A673 (cell line): ENCODE results near the gene UBAP2L. TPM values are rescaled to one million over a fixed set of nuclear protein-coding genes. Genes with fewer than 3 reads are reported as not detected.

ENCODE experiments used
- BruUV-seq: library from RNA; stranded (reverse); fragments of 400-500 nt; replicated peaks from 2 replicates; lab custom pipeline; 2021; lab: Mats Ljungman, UMichigan
- CTCF ChIA-PET: fragments of 300-600 bp; sonication (Branson Sonifier 250); formaldehyde crosslinking; loops from one replicate; lab custom pipeline; 2022; ENCODE audit warnings: antibody characterized with exemption; lab: Charles Lee
- POLR2A ChIA-PET: fragments of 300-600 bp; sonication (Branson Sonifier 250); formaldehyde crosslinking; loops from one replicate; lab custom pipeline; 2022; ENCODE audit warnings: antibody characterized with exemption; ENCODE audit not compliant: low non-redundant PET; lab: Charles Lee
- DNase-seq: peaks from one replicate; pipeline ENCODE4 v3.0.0-alpha.2; 2015; ENCODE audit warnings: low spot score
- H3K27ac ChIP-seq: fragments of 200-600 bp; sonication (generic); 2 replicates; pipeline ENCODE4 v1.5.1; 2016; ENCODE audit warnings: mixed run types, low read depth, mild to moderate bottlenecking, mixed read lengths, antibody characterized with exemption, low read length; ENCODE audit not compliant: poor library complexity, severe bottlenecking
- H3K27me3 ChIP-seq: fragments of 200-600 bp; sonication (generic); replicated peaks from 2 replicates; pipeline ENCODE4 v1.6.1; 2017; ENCODE audit warnings: mixed run types, low read depth, mild to moderate bottlenecking, mixed read lengths, antibody characterized with exemption, low read length; ENCODE audit not compliant: insufficient read depth, poor library complexity
- H3K36me3 ChIP-seq: fragments of 200-600 bp; sonication (generic); 2 replicates; pipeline ENCODE4 v1.6.1; 2016; ENCODE audit warnings: mixed run types, mild to moderate bottlenecking, mixed read lengths, antibody characterized with exemption, low read length; ENCODE audit not compliant: insufficient read depth, poor library complexity, severe bottlenecking
- H3K4me1 ChIP-seq: fragments of 200-600 bp; sonication (generic); 2 replicates; pipeline ENCODE4 v1.6.1; 2017; ENCODE audit warnings: mixed run types, mild to moderate bottlenecking, mixed read lengths, antibody characterized with exemption, low read length; ENCODE audit not compliant: insufficient read depth, poor library complexity, severe bottlenecking
- H3K4me3 ChIP-seq: fragments of 200-600 bp; sonication (generic); 2 replicates; pipeline ENCODE4 v1.5.1; 2016; ENCODE audit warnings: low read depth, mixed run types, mild to moderate bottlenecking, mixed read lengths, low read length; ENCODE audit not compliant: poor library complexity, severe bottlenecking
- H3K9me3 ChIP-seq: fragments of 200-600 bp; sonication (generic); 2 replicates; pipeline ENCODE4 v1.6.1; 2016; ENCODE audit warnings: mixed run types, low read depth, mild to moderate bottlenecking, mixed read lengths, antibody characterized with exemption, low read length; ENCODE audit not compliant: poor library complexity, severe bottlenecking
- EZH2 ChIP-seq: fragments of 200-600 bp; sonication (generic); IDR thresholded peaks from 2 replicates; pipeline ENCODE4 v1.6.1; 2017; ENCODE audit warnings: borderline replicate concordance, low read depth, mild to moderate bottlenecking, mixed read lengths, antibody characterized with exemption, low read length; ENCODE audit not compliant: poor library complexity, severe bottlenecking
- intact Hi-C: fragments of 100-400 bp; cut with micrococcal nuclease; formaldehyde crosslinking; loops from one replicate; pipeline ENCODE4 v1.10.0; 2022; ENCODE audit not compliant: unreplicated experiment
- total RNA-seq: library from RNA; stranded (reverse); gene quantifications from 2 replicates; pipeline ENCODE4 v1.2.3, GENCODE V29; 2021
- TF ChIP-seq, protein P1 (sequence below): fragments of 300-800, 200-600 bp; sonication (generic); conservative IDR thresholded peaks from 2 replicates; pipeline ENCODE4 v1.5.1; 2017; ENCODE audit warnings: low read depth, mild to moderate bottlenecking, antibody characterized with exemption, low read length, moderate library complexity, mixed read lengths

UBAP2L gene
- total RNA-seq, 1 experiment from 2014 or later: 269 TPM

DNA sequence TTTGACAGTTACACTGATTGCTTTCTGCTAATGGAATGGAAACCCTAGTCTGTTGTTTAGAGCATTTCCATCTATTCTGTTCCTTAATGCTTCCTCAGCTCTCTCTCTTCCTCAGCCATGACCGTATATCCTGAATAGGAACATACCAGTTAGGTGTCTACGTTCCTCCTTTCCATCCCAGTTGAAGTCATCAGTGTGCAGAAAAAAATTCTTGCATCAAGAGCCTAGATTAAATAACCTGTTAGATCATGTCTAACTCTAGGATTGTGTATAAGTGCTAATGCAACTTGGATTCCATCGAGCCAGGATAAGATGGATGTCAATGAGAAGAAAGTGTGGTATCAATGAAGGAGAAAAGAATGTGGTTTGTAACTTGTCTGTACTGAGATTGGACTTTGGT is 18.7 kb downstream of the UBAP2L start:
- Histone ChIP-seq H3K4me3 (no peak overlapping the region), H3K4me1 (no peaks in the 10 kb centered on the region), H3K27ac (no peak overlapping the region), H3K9me3 (no peaks in the 10 kb centered on the region), H3K27me3 (no peaks in the 10 kb centered on the region), H3K36me3 (peaks cover 97% of the 10 kb centered on the region)
- no peak for DNase-seq
- ChIA-PET CTCF (interaction anchor here (0.7 kb wide), 1 partner anchor 40 kb away, joined by 3 read pairs; no protein-coding TSS in a partner anchor), POLR2A (no interaction called here)
- intact Hi-C loops: no loop called here
- TF ChIP-seq, protein P1, sequence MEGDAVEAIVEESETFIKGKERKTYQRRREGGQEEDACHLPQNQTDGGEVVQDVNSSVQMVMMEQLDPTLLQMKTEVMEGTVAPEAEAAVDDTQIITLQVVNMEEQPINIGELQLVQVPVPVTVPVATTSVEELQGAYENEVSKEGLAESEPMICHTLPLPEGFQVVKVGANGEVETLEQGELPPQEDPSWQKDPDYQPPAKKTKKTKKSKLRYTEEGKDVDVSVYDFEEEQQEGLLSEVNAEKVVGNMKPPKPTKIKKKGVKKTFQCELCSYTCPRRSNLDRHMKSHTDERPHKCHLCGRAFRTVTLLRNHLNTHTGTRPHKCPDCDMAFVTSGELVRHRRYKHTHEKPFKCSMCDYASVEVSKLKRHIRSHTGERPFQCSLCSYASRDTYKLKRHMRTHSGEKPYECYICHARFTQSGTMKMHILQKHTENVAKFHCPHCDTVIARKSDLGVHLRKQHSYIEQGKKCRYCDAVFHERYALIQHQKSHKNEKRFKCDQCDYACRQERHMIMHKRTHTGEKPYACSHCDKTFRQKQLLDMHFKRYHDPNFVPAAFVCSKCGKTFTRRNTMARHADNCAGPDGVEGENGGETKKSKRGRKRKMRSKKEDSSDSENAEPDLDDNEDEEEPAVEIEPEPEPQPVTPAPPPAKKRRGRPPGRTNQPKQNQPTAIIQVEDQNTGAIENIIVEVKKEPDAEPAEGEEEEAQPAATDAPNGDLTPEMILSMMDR: no peak
- no peak for TF ChIP-seq EZH2
- no TSS peak for BruUV-seq

DNA sequence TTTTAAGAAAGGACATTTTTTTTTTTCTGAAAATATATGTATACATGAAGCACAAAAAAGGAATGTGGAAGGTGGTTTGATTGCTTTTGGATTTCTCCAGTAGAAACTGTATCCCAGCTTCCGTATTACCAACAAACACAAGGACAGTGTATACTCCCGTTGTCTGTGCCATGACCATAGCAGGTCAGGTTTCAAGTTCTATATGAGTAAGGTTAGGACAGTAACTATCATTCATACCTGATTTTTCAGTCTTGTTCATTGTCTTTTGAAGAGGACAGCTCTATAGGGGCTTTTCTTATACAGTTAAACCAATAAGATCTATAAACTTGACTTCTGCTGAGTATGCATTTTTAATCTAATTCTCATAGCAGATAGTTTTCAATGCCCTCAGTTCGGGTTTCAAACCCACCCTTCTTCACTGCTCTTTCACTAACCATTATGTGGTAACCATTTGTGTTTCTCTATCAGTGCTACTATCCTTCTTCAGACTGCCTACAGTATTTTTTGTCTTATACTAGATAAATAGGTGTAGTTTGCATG is 19.6 kb downstream of the UBAP2L start:
- TF ChIP-seq, protein P1: no peak
- TF ChIP-seq EZH2: no peak
- Histone ChIP-seq H3K4me1 (no peaks in the 10 kb centered on the region), H3K27me3 (no peaks in the 10 kb centered on the region), H3K27ac (no peak overlapping the region), H3K36me3 (peaks cover 97% of the 10 kb centered on the region), H3K9me3 (no peaks in the 10 kb centered on the region), H3K4me3 (no peak overlapping the region)
- ChIA-PET CTCF (no interaction called here), POLR2A (no interaction called here)
- intact Hi-C loops: no loop called here
- no TSS peak for BruUV-seq
- DNase-seq: no peak

DNA sequence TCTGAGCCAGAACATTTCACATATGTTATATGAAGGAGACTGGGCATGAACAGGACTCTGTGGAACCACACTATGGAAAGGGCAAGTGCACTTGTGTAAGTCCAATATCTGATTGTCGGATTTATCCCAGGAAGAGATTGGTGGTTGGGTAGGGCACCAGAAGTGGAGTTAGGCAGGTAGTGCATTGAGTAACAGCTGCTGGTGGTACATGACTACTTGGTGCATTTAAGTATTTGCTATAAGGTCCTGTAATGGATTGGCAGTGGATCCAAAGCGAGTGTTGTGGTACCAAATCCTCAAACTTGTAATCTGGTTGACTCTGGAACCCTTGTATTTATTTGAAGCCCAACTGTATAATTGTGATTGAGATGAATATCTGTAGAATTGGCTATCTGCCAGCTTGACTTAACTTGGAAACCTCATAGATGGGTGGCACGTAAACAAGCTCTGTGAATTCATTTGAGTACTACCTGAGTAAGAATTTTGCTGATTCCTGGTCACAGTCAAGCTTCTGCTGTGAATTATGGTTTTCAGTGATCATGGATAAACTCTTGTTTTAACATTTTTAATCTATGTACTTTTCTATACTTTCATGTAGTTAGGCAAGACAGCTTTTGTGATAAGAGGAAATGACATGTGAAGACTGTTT is 21.1 kb downstream of the UBAP2L start:
- intact Hi-C loops: no loop called here
- Histone ChIP-seq H3K4me3 (no peak overlapping the region), H3K4me1 (no peaks in the 10 kb centered on the region), H3K36me3 (peaks cover 97% of the 10 kb centered on the region), H3K27me3 (no peaks in the 10 kb centered on the region), H3K27ac (no peak overlapping the region), H3K9me3 (no peaks in the 10 kb centered on the region)
- no TSS peak for BruUV-seq
- POLR2A ChIA-PET: interaction anchor here (0.6 kb wide), 1 partner anchor 36 kb away, joined by 7 read pairs; no protein-coding TSS in a partner anchor
- no peak for DNase-seq
- TF ChIP-seq, protein P1: no peak
- TF ChIP-seq EZH2: no peak
- CTCF ChIA-PET: no interaction called here
